Endothelial cell of umbilical vein (primary cell): Measurements from ENCODE around the gene KCNIP3.

ENCODE experiments used
- TF ChIP-seq, protein P1 (sequence below), 2 donors: IDR thresholded peaks; 1 replicate in 1 of 2; 2 replicates in 1 of 2; pipeline ENCODE4 v1.5.1; 2011; ENCODE audit warnings: low read length in 2 of 2, mild to moderate bottlenecking in 2 of 2, moderate library complexity in 2 of 2, control low read depth in 1 of 2, inconsistent platforms in 1 of 2, low read depth in 1 of 2; ENCODE audit not compliant: insufficient read depth in 1 of 2; ENCODE audit errors: extremely low read depth in 1 of 2
- TF ChIP-seq, protein P2 (sequence below): IDR thresholded peaks from 2 replicates; pipeline ENCODE4 v1.6.1; 2011; ENCODE audit not compliant: insufficient read depth, insufficient read length

DNA sequence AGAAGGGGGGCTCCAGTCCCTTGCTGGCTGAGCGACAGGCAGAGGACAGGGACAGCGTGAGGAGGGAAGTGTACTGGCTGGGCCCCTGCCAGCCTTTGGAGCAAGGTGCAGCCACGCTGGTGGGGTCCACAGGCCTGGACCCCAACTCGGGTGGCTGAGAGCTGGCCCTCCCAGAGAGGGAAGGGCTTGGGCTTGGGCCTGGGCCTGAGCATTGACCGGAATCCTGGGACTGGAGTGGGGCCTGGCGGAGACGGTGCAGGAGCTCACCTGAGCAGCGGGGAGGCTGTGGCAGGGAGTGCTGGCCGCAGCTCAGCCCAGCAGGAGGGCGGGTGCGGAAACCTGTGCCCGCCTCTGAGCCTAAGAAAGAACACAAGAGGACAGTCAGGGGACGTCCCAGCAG, 27.9 kb downstream of the KCNIP3 start:
- TF ChIP-seq, protein P1, sequence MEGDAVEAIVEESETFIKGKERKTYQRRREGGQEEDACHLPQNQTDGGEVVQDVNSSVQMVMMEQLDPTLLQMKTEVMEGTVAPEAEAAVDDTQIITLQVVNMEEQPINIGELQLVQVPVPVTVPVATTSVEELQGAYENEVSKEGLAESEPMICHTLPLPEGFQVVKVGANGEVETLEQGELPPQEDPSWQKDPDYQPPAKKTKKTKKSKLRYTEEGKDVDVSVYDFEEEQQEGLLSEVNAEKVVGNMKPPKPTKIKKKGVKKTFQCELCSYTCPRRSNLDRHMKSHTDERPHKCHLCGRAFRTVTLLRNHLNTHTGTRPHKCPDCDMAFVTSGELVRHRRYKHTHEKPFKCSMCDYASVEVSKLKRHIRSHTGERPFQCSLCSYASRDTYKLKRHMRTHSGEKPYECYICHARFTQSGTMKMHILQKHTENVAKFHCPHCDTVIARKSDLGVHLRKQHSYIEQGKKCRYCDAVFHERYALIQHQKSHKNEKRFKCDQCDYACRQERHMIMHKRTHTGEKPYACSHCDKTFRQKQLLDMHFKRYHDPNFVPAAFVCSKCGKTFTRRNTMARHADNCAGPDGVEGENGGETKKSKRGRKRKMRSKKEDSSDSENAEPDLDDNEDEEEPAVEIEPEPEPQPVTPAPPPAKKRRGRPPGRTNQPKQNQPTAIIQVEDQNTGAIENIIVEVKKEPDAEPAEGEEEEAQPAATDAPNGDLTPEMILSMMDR (IDR thresholded peaks at IDR 0.05; ENCODE audit: extremely low read depth in 1 of 2, insufficient read depth in 1 of 2, low read depth in 1 of 2, low read length in 2 of 2): no peak
- TF ChIP-seq, protein P2, sequence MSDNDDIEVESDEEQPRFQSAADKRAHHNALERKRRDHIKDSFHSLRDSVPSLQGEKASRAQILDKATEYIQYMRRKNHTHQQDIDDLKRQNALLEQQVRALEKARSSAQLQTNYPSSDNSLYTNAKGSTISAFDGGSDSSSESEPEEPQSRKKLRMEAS: no peak
